Jurkat, Clone E6-1 (cell line): ENCODE data around the gene CDC37L1.
A peak's percentile ranks its signal among the peaks of the same experiment; 100 is the strongest.
"Not testable (repeated sequence)": the region's sequence is repeated elsewhere in the genome, so short reads cannot be mapped to it uniquely, and the experiment has no call there.

Experiments
- DNase-seq: peaks from one replicate; pipeline ENCODE4 v3.0.0-alpha.2; 2011; ENCODE audit warnings: low read depth, low spot score
- H3K4me3 ChIP-seq: 2 replicates; pipeline ENCODE4 v1.5.1; 2011; ENCODE audit warnings: mild to moderate bottlenecking, low read length, control low read depth, moderate library complexity

The CDC37L1 gene

DNA sequence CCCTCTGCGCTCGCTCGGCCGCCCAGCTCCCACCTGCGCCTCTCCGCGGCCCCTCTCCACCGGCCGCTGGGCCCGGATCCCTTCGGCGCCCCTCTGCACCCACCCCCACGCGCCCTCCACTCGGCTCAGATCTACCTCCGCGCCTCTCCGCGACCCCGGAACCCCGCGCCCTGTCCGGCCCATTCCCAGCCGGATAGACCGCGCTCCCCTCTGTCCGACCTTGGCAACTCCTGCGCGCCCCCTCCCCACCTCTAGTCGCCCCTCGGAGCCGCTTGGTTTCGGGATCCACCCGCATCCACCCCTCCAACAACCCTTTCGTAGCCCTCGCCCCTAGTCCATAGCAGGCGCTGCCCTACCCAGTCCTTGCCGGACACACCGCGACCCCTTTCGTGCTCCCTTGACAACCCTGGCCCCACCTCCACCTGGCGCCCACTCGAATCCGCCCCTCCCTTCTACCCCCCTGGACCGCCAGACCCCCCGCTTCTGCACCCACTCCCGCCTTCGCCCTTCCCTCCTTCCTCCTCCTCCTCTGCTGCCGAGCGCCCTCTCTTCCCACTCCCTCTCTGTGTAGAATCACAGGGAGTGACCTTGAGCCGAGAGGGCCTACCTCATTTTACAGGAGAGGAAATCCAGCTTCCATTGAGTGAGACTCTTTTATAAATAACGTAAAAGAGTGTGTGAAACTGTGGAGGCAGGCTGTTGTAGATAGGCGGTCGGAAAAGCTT is 62.2 kb downstream of the CDC37L1 start:
- no peak for DNase-seq
- peak overlapping the region; percentile 76 for H3K4me3 ChIP-seq

DNA sequence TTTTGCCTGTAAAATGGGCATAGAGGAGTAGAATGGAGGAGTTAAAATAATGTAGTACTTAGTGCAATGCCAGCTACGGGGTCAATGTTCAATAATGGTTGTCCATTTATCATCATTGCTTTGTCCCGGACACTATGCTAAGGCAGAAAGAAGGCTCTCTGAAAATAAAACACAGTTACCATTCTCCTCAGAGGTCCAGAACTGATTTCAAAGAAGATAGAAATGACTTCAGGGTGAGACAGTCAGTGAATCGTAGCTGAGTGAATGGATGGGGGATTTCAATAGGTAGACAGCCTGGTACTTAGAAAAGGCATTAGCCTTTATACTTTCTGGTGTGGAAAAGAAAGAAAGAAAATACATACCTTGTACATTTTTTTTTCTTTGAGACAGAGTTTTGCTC is 62.9 kb downstream of the CDC37L1 start:
- no peak overlapping the region for H3K4me3 ChIP-seq
- DNase-seq, result no peak

DNA sequence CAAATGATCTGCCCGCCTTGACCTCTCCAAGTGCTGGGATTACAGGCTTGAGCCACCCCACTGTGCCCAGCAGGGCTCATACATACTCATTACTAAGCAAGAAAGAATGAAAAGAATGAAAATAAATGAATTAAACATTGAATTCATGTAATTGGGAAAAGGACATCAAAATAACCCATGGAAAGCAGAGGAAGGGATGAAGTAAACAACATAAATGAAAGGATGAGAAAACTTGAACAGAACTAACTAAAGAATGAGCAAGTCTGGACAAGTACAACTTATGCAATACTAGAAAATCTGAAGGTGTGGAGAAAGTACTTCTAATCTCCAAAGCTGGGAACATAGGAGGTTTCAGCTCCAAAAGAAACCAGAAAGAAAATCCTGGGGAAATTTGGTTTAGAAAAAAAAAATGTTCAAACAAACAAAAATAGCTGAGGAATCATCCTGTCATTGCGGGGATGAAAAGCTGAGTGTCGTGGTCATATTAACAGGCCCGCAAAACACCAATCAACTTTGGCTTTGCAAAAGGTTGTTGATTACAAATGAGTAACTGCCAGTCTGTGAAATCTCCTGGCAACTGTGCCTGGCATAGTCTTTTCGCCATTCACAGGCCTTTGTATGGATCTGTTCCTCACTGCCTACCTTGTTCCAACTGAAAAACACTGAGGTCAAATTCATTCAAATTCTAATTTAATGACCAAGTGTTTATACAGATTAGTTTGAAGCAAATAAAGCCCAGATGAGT is 63.9 kb downstream of the CDC37L1 start:
- DNase-seq, result no peak
- no peak overlapping the region for H3K4me3 ChIP-seq

DNA sequence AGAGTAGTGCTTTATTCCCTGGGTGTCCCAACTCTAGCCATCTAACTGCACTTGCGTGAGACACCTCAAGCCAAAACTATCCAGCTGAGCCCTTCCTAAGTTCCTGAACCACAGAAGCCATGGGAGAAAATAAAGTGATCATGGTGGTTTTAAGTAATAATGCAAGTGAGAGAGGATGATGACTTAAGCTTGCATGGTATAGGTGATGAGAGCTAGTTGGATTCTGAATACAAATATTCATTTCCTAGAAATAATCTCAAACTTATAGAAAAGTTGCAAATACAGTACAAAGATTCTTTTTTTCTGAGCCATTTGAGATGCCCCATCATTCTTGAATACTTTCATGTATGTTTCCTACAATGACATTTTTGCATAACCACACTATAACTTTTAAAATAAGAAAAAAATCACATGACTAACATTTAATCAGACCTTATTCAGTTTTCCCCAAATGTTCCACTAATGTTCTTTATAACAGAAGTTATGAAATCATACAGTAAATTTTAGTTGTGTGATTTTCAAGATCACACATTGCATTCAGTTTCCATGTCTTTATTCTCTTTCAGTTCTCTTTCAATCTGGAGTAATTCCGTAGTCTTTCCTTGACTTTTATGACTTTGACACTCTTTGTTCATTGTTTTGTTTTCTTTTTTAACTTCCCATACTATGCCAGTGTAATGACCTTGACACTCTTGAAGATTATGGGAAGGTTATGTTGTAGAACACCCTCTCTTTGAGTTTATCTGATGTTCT is 67.1 kb downstream of the CDC37L1 start:
- no peak for DNase-seq

DNA sequence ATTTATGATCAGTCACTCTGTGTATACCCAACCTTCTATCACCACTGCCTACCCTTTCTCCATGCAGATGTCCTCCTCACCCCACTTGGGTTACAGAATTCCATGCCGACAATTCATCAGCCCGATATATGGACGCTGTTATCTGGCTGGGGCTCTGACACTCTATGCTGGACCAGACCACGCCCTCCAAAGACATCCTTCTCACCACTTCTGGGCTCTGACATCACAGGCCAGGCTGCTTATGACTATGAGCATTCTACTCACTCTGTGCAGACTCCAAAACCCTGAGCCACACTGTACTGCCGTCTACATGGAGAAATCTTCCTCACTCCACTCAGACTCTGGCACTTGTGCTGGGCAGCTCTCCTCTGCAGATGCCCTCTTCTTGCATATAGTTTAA is 69.2 kb downstream of the CDC37L1 start:
- DNase-seq, result no peak
- no peak overlapping the region for H3K4me3 ChIP-seq

More for the DNA sequence above, 67.1 kb downstream of the CDC37L1 start:
- no peak overlapping the region for H3K4me3 ChIP-seq

DNA sequence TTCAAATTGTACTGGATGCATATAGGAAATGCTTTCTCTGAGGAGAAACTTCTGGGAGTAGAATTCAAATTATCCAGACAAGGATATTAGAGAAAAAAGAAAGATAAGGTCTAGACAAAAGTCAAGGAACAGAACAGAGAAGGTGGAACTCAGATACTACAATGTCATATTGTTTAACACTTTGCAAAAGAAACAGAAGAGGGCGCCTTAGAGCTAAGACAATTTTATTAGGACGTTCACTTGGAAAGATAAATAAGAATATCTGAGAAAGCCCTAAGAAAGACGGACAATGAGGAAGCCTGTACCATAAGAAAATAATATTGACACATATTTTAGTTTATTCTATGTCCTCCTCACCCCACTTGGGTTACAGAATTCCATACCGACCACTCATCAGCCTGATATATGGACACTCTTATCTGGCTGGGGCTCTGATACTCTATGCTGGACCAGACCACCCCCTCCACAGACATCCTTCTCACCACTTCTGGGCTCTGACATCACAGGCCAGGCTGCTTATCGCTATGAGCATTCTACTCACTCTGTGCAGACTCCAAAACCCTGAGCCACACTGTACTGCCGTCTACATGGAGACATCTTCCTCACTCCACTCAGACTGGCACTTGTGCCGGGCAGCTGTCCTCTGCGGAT is 70.8 kb downstream of the CDC37L1 start:
- H3K4me3 ChIP-seq, result no peak overlapping the region
- DNase-seq, result no peak

DNA sequence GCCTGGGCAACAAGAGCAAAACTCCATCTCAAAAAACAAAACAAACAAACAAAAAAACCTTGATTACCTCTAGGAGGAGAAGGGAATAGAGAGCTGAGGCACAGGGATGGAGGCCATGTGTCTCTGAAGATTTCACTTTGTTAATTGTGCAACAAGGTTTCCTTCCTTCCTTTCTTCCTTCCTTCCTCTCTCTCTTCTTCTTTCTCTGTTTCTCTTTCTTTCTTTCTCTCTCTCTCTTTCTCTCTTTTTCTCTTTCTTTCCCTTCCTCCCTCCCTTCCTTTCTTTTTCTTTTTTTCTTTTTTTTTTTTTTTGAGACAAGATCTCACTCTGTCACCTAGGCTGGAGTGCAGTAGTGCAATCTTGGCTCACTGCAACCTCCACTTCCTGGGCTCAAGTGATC is 75.2 kb downstream of the CDC37L1 start:
- not testable (repeated sequence) for H3K4me3 ChIP-seq, DNase-seq

DNA sequence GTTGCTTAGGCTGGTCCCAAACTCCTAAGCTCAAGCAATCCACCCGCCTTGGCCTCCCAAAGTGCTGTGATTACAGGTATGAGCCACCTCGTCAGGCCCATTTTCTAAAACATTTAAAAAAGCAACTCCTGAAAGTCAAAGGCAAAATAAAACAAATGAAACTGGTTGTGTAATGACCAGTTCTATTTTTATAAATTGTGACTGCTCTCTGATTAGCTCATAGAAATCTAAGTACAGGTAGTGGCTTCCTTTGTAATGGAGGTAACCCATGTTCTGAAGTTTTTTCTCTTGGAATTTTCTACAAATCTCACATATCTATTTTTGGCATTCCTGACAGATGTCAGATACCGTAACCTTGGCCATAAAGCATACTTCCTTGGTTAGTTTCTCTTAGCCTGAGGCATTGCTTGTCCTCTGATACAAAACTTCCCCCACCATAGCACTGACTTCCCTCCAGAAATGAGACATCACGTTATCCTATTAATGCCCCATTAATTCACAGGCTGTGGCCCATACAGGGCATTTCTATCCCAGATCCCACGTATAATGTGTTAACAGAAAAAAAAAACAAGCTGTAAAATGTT is 75.7 kb downstream of the CDC37L1 start:
- H3K4me3 ChIP-seq, result no peak overlapping the region
- no peak for DNase-seq

DNA sequence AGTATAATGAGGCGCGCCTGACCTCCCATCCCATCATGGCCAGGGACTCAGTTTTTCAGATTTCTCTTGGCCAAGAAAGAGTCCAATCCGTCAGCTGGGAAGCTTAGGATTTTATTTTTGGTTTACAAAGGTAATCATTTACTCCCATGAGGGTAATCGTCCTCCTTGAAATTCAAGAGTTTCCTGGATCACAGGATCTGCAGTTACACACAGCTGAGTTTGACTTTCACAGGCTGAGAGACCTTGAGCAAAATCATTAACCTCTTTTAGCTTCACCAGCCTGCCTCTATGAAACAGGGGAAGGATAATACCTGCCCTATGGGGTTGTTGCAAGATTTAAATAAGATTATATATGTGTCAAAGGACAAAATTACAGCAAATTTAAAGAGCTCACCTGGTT is 77.1 kb downstream of the CDC37L1 start:
- DNase-seq, result no peak
- H3K4me3 ChIP-seq, result no peak overlapping the region
